A549 (cell line): ENCODE results near the gene CEACAM20.

Source experiments
- BHLHE40 ChIP-seq: IDR thresholded peaks from 2 replicates; pipeline ENCODE4 v1.6.1; 2012; ENCODE audit warnings: low read depth, low read length, inconsistent platforms
- CBX2 ChIP-seq: fragments of 200-600 bp; sonication (generic); IDR thresholded peaks from 2 replicates; pipeline ENCODE4 v1.6.1; 2016; ENCODE audit warnings: low read depth, mild to moderate bottlenecking, borderline replicate concordance
- CEBPB ChIP-seq, 2 experiments: fragments of >200 bp in 1 of 2; sonication (Bioruptor Twin) in 1 of 2; formaldehyde crosslinking in 1 of 2; IDR thresholded peaks; 2 replicates each; pipeline ENCODE4 v1.6.1; 2012 to 2016
- CHD2 ChIP-seq: fragments of 150-350 bp; IDR thresholded peaks from 2 replicates; pipeline ENCODE4 v1.6.1; 2014; ENCODE audit warnings: low read length; ENCODE audit not compliant: partially characterized antibody
- HOXB13 ChIP-seq: fragments of 250-450 bp; sonication (Bioruptor Pico); IDR thresholded peaks from 2 replicates; pipeline ENCODE4 v1.5.0; 2020; ENCODE audit warnings: low read depth, mild to moderate bottlenecking, moderate library complexity
- MAFK ChIP-seq: fragments of 450-650 bp; IDR thresholded peaks from 2 replicates; pipeline ENCODE4 v1.6.1; 2014; ENCODE audit not compliant: partially characterized antibody
- MAX ChIP-seq: IDR thresholded peaks from 2 replicates; pipeline ENCODE4 v1.6.1; 2012
- POLR2A ChIP-seq: IDR thresholded peaks from 2 replicates; pipeline ENCODE4 v1.6.1; 2012; ENCODE audit warnings: mild to moderate bottlenecking, low read length
- REST ChIP-seq: fragments of 200-600 bp; sonication (generic); IDR thresholded peaks from 2 replicates; pipeline ENCODE4 v1.6.1; 2016; ENCODE audit warnings: antibody characterized with exemption, mild to moderate bottlenecking, moderate library complexity
- ZFP36 ChIP-seq: fragments of 450-650 bp; IDR thresholded peaks from 2 replicates; pipeline ENCODE4 v1.6.1; 2014; ENCODE audit warnings: borderline replicate concordance; ENCODE audit not compliant: partially characterized antibody
- TF ChIP-seq, protein P1 (sequence below): fragments of >200 bp; sonication (Bioruptor Twin); formaldehyde crosslinking; IDR thresholded peaks from 3 replicates; pipeline ENCODE4 v1.5.1; 2016
- TF ChIP-seq, protein P2 (sequence below): fragments of 150-350 bp; IDR thresholded peaks from 2 replicates; pipeline ENCODE4 v1.6.1; 2014; ENCODE audit warnings: low read depth, mild to moderate bottlenecking, low read length

DNA sequence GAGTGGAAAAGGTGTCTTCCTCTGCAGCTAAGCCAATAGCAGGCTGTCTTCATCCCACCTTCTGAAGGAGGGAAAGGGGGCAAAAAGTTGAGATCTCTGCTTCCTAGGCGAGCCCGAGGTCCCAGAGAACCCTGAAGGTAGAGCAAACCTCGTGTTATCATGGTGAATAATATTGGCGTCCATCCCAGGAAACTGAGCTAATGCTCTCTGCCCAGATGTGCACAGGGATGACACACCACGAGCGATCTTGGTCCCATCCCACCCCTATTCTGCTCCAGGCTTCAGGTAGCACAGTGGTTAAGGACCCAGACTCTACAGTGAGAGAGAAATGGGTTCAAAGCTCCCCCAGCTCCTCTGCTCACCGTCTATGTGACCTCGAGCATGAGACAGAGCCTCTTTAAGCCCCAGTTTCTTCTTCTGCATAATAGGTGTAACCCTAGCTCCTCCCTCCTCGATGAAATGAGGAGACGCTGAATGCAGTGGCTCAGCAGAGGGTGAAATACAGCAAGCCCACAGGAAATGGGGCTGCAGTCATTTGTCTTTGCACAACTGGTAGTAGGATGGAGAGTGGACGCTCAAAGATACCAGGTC lies 9.9 kb upstream of the CEACAM20 start:
- TF ChIP-seq, protein P1, sequence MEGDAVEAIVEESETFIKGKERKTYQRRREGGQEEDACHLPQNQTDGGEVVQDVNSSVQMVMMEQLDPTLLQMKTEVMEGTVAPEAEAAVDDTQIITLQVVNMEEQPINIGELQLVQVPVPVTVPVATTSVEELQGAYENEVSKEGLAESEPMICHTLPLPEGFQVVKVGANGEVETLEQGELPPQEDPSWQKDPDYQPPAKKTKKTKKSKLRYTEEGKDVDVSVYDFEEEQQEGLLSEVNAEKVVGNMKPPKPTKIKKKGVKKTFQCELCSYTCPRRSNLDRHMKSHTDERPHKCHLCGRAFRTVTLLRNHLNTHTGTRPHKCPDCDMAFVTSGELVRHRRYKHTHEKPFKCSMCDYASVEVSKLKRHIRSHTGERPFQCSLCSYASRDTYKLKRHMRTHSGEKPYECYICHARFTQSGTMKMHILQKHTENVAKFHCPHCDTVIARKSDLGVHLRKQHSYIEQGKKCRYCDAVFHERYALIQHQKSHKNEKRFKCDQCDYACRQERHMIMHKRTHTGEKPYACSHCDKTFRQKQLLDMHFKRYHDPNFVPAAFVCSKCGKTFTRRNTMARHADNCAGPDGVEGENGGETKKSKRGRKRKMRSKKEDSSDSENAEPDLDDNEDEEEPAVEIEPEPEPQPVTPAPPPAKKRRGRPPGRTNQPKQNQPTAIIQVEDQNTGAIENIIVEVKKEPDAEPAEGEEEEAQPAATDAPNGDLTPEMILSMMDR, result no peak
- no peak for TF ChIP-seq MAFK
- TF ChIP-seq, protein P2, sequence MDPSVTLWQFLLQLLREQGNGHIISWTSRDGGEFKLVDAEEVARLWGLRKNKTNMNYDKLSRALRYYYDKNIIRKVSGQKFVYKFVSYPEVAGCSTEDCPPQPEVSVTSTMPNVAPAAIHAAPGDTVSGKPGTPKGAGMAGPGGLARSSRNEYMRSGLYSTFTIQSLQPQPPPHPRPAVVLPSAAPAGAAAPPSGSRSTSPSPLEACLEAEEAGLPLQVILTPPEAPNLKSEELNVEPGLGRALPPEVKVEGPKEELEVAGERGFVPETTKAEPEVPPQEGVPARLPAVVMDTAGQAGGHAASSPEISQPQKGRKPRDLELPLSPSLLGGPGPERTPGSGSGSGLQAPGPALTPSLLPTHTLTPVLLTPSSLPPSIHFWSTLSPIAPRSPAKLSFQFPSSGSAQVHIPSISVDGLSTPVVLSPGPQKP, result no peak
- TF ChIP-seq CEBPB (IDR thresholded peaks at IDR 0.05), result no peak
- TF ChIP-seq CHD2, result no peak
- TF ChIP-seq BHLHE40, result no peak
- no peak for TF ChIP-seq ZFP36
- TF ChIP-seq REST, result no peak
- no peak for TF ChIP-seq POLR2A
- TF ChIP-seq CBX2, result no peak
- TF ChIP-seq HOXB13 (CRISPR knock-in tag), result no peak
- no peak for TF ChIP-seq MAX
